GM19025 (cell line): ENCODE data around the gene MYO7B.
"Not testable (repeated sequence)": the region's sequence is repeated elsewhere in the genome, so short reads cannot be mapped to it uniquely, and the experiment has no call there.

Source experiments
- ATAC-seq: cut with Tn5 transposase; IDR thresholded peaks from one replicate; pipeline ENCODE4 v1.9.1; 2021; ENCODE audit warnings: mild to moderate bottlenecking, low read depth, moderate library complexity; ENCODE audit not compliant: unreplicated experiment

Gene MYO7B

GRCh38 chr2:127523269-127523939, 12.1 kb upstream of the MYO7B start:
- ATAC-seq: no peak

GRCh38 chr2:127524198-127524834, 11.2 kb upstream of the MYO7B start:
- not testable (repeated sequence) for ATAC-seq

GRCh38 chr2:127525691-127526131, 9.8 kb upstream of the MYO7B start:
- ATAC-seq: no peak

GRCh38 chr2:127526132-127527000, 9.1 kb upstream of the MYO7B start, which contains the start of gene IWS1:
Gene IWS1, minus strand, starts transcription at chr2:127526489. Its CDS starts 281 bp downstream, at chr2:127526208.
- peak; percentile 88 for ATAC-seq

GRCh38 chr2:127527001-127527804, 8.3 kb upstream of the MYO7B start:
- no peak for ATAC-seq

GRCh38 chr2:127528487-127528886, 7.0 kb upstream of the MYO7B start:
- ATAC-seq: no peak

- not testable (repeated sequence) for ATAC-seq
Measured at GRCh38 chr2:127529416-127529815, 6.1 kb upstream of the MYO7B start.

GRCh38 chr2:127530245-127531140, 5.0 kb upstream of the MYO7B start:
- ATAC-seq: no peak

GRCh38 chr2:127531221-127531648, 4.2 kb upstream of the MYO7B start:
- no peak for ATAC-seq

- ATAC-seq: no peak
Measured at GRCh38 chr2:127532296-127532695, 3.2 kb upstream of the MYO7B start.

- no peak for ATAC-seq
Measured at GRCh38 chr2:127535918-127536317, 435 bp downstream of the MYO7B start.

- no peak for ATAC-seq
Measured at GRCh38 chr2:127536707-127537541, 1.4 kb downstream of the MYO7B start.

- ATAC-seq: no peak
Measured at GRCh38 chr2:127537644-127538043, 2.2 kb downstream of the MYO7B start.

GRCh38 chr2:127541809-127542208, 6.3 kb downstream of the MYO7B start:
- ATAC-seq: no peak

GRCh38 chr2:127542231-127542630, 6.7 kb downstream of the MYO7B start:
- ATAC-seq: no peak

- not testable (repeated sequence) for ATAC-seq
Measured at GRCh38 chr2:127543013-127543501, 7.6 kb downstream of the MYO7B start.

- no peak for ATAC-seq
Measured at GRCh38 chr2:127545189-127545588, 9.7 kb downstream of the MYO7B start.

- no peak for ATAC-seq
Measured at GRCh38 chr2:127545796-127546195, 10.3 kb downstream of the MYO7B start.
